ENCODE data around the gene ATP11A.

GRCh38 chr13:112756967-112757758 lies 67.3 kb downstream of the ATP11A start:
- TF ChIP-seq, protein P1, sequence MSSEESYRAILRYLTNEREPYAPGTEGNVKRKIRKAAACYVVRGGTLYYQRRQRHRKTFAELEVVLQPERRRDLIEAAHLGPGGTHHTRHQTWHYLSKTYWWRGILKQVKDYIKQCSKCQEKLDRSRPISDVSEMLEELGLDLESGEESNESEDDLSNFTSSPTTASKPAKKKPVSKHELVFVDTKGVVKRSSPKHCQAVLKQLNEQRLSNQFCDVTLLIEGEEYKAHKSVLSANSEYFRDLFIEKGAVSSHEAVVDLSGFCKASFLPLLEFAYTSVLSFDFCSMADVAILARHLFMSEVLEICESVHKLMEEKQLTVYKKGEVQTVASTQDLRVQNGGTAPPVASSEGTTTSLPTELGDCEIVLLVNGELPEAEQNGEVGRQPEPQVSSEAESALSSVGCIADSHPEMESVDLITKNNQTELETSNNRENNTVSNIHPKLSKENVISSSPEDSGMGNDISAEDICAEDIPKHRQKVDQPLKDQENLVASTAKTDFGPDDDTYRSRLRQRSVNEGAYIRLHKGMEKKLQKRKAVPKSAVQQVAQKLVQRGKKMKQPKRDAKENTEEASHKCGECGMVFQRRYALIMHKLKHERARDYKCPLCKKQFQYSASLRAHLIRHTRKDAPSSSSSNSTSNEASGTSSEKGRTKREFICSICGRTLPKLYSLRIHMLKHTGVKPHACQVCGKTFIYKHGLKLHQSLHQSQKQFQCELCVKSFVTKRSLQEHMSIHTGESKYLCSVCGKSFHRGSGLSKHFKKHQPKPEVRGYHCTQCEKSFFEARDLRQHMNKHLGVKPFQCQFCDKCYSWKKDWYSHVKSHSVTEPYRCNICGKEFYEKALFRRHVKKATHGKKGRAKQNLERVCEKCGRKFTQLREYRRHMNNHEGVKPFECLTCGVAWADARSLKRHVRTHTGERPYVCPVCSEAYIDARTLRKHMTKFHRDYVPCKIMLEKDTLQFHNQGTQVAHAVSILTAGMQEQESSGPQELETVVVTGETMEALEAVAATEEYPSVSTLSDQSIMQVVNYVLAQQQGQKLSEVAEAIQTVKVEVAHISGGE (tag by site-specific recombination; conservative IDR thresholded peaks at IDR 0.05; ENCODE audit: low read depth), result no peak
- TF ChIP-seq ZNF701 (tag by site-specific recombination; IDR thresholded peaks at IDR 0.05) (no peak), ZNF473 (tag by site-specific recombination; IDR thresholded peaks at IDR 0.05) (no peak), ZNF658 (tag by site-specific recombination; IDR thresholded peaks at IDR 0.05) (no peak), ZBTB8A (tag by site-specific recombination; IDR thresholded peaks at IDR 0.05) (no peak), ZNF48 (tag by site-specific recombination; IDR thresholded peaks at IDR 0.05) (no peak), YY2 (tag by site-specific recombination; IDR thresholded peaks at IDR 0.05) (no peak), CTCF (tag by site-specific recombination; IDR thresholded peaks at IDR 0.05) (no peak), HOXA7 (CRISPR knock-in tag; IDR thresholded peaks at IDR 0.05; ENCODE audit: borderline replicate concordance) (no peak), MEIS1 (CRISPR knock-in tag; IDR thresholded peaks at IDR 0.05; ENCODE audit: borderline replicate concordance) (no peak), ZNF138 (tag by site-specific recombination; IDR thresholded peaks at IDR 0.05; ENCODE audit: borderline replicate concordance) (no peak), YY1 (tag by site-specific recombination; IDR thresholded peaks at IDR 0.05) (no peak)
- TF ChIP-seq, protein P2, sequence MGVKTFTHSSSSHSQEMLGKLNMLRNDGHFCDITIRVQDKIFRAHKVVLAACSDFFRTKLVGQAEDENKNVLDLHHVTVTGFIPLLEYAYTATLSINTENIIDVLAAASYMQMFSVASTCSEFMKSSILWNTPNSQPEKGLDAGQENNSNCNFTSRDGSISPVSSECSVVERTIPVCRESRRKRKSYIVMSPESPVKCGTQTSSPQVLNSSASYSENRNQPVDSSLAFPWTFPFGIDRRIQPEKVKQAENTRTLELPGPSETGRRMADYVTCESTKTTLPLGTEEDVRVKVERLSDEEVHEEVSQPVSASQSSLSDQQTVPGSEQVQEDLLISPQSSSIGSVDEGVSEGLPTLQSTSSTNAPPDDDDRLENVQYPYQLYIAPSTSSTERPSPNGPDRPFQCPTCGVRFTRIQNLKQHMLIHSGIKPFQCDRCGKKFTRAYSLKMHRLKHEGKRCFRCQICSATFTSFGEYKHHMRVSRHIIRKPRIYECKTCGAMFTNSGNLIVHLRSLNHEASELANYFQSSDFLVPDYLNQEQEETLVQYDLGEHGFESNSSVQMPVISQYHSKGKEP (tag by site-specific recombination; IDR thresholded peaks at IDR 0.05), result no peak
- TF ChIP-seq, protein P3, sequence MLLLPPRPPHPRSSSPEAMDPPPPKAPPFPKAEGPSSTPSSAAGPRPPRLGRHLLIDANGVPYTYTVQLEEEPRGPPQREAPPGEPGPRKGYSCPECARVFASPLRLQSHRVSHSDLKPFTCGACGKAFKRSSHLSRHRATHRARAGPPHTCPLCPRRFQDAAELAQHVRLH (tag by site-specific recombination; IDR thresholded peaks at IDR 0.05), result no peak

Data from HEK293 (cell line).